Adrenal gland (tissue), 12 donors: ENCODE measurements around the gene ABCG8. TPM values are rescaled to one million over a fixed set of nuclear protein-coding genes. Genes with fewer than 3 reads are reported as not detected.
"Not testable (repeated sequence)": the region's sequence is repeated elsewhere in the genome, so short reads cannot be mapped to it uniquely, and the experiment has no call there.

Experiments
- DNase-seq, 7 donors: peaks; one replicate each; pipeline ENCODE4 v3.0.0-alpha.2; 2019 to 2020
- H3K27ac ChIP-seq, 5 donors: fragments of 200-600 bp; sonication (generic) in 4 of 5; 1 replicate in 3 of 5; 2 replicates in 2 of 5; pipeline versions ENCODE4 v1.5.1 to v1.8.0; 2016 to 2020; ENCODE audit warnings: mild to moderate bottlenecking in 1 of 5
- H3K27me3 ChIP-seq: fragments of 200-600 bp; 2 replicates; pipeline ENCODE4 v1.8.0; 2021
- H3K36me3 ChIP-seq, 2 donors: fragments of 200-600 bp; replicated peaks in 1 of 2; 1 replicate in 1 of 2; 2 replicates in 1 of 2; pipeline versions ENCODE4 v1.5.1 to v1.8.0; 2018 to 2022
- H3K4me1 ChIP-seq, 2 donors: fragments of 200-600 bp; replicated peaks in 1 of 2; 1 replicate in 1 of 2; 2 replicates in 1 of 2; pipeline versions ENCODE4 v1.5.1 to v1.8.0; 2018 to 2021
- H3K4me3 ChIP-seq, 4 donors: fragments of 200-600 bp; sonication (generic) in 3 of 4; one replicate each; pipeline ENCODE4 v1.5.1; 2016 to 2018
- H3K9me3 ChIP-seq, 3 donors: fragments of 200-600 bp; sonication (generic) in 1 of 3; replicated peaks in 1 of 3; 1 replicate in 2 of 3; 2 replicates in 1 of 3; pipeline versions ENCODE4 v1.5.1 to v1.8.0; 2016 to 2021
- CTCF ChIP-seq, 6 experiments: fragments of 450-650 bp in 4 of 6; fragments of 200-600 bp in 2 of 6; sonication (generic) in 1 of 6; IDR thresholded peaks; 1 replicate in 5 of 6; 2 replicates in 1 of 6; pipeline versions ENCODE4 v1.5.1 to v1.8.0; 2016 to 2021; ENCODE audit warnings: antibody characterized with exemption in 6 of 6, mild to moderate bottlenecking in 2 of 6, moderate library complexity in 1 of 6
- POLR2A ChIP-seq, 2 donors: fragments of 450-650 bp; IDR thresholded peaks; one replicate each; pipeline ENCODE4 v1.6.1; 2017; ENCODE audit warnings: antibody characterized with exemption in 2 of 2, mild to moderate bottlenecking in 2 of 2, moderate library complexity in 1 of 2
- WGBS, 4 donors: extraction: QIAGEN DNeasy Blood & Tissue Kit in 2 of 4; methylation state at CpG; one replicate each; pipeline versions ENCODE4 v1.1.5 to v1.1.7; 2013 to 2017; 5-methylcytosine and 5-hydroxymethylcytosine counted together
- intact Hi-C, 2 donors: fragments of 100-400 bp; cut with DNase I; formaldehyde crosslinking; loops; one replicate each; pipeline versions ENCODE4 v1.14.1 to v1.15.0; 2022 to 2023
- polyA plus RNA-seq, 3 donors: library from polyadenylated mRNA; stranded (reverse); fragments of 200-250 nt in 2 of 3; fragments of 350-450 nt in 1 of 3; fragmentation: Illumina TruSeq in 1 of 3; extraction: RNeasy Lipid Tissue Mini Kit (QIAGEN cat#74804) in 1 of 3; gene quantifications; one replicate each; pipeline ENCODE4 v1.2.3, GENCODE V29; 2013 to 2014
- total RNA-seq, 9 donors: library from RNA; depleted of rRNA in 4 of 9; stranded (reverse); fragments of >200 nt in 4 of 9; fragments of 120-200 nt in 1 of 9; fragmentation: NEBNext Ultra II Directional in 1 of 9; extraction: Animal tissue kit (Norgen Biotek cat#: 25700) in 1 of 9; gene quantifications; one replicate each; pipeline versions ENCODE4 v1.1.0 to v1.2.4, GENCODE V29; 2013 to 2023
- donor health status: healthy with polysubstance abuse.
- donor health status: Bipolar disorder and iron deficiency.
- donor health status: DM: yes; HTN: yes; CAD: no.
- donor health status: DM: no; HTN: no; CAD: no.
- donor health status: DM: no; HTN: no; CAD: no.
- donor health status: DM: yes; HTN: yes; CAD: no.

Gene ABCG8
- total and polyA plus RNA-seq, 12 donors = 0.03 to 0.44 (median 0.15) TPM; not detected in 4

GRCh38 chr2:43905871-43906270 lies 67.1 kb downstream of the ABCG8 start:
- H3K36me3 ChIP-seq = peaks cover 0 to 15% of the 10 kb centered on the region in 2 donors
- DNase-seq = no peak
- no peaks in the 10 kb centered on the region for H3K9me3 ChIP-seq
- H3K4me3 ChIP-seq = no peak overlapping the region
- no peaks in the 10 kb centered on the region for H3K4me1 ChIP-seq
- WGBS, 4 donors = 90 to 94% (median 91%) methylated on average over 5 of the region's 5 CpGs
- no peak overlapping the region for H3K27ac ChIP-seq
- intact Hi-C loops = no loop called here
- H3K27me3 ChIP-seq = no peaks in the 10 kb centered on the region
- no peak for TF ChIP-seq POLR2A (IDR thresholded peaks at IDR 0.05)

GRCh38 chr2:43906448-43907109 lies 67.8 kb downstream of the ABCG8 start:
- 94 to 97% (median 95%) methylated on average over 6 of the region's 6 CpGs for WGBS, 4 donors
- H3K4me1 ChIP-seq = no peaks in the 10 kb centered on the region
- H3K27me3 ChIP-seq = no peaks in the 10 kb centered on the region
- no peak overlapping the region for H3K27ac ChIP-seq
- peaks cover 0 to 15% of the 10 kb centered on the region in 2 donors for H3K36me3 ChIP-seq
- H3K9me3 ChIP-seq = no peaks in the 10 kb centered on the region
- intact Hi-C loops = no loop called here
- no peak for DNase-seq
- TF ChIP-seq CTCF (IDR thresholded peaks at IDR 0.05) (no peak), POLR2A (IDR thresholded peaks at IDR 0.05) (no peak)
- no peak overlapping the region for H3K4me3 ChIP-seq

DNA sequence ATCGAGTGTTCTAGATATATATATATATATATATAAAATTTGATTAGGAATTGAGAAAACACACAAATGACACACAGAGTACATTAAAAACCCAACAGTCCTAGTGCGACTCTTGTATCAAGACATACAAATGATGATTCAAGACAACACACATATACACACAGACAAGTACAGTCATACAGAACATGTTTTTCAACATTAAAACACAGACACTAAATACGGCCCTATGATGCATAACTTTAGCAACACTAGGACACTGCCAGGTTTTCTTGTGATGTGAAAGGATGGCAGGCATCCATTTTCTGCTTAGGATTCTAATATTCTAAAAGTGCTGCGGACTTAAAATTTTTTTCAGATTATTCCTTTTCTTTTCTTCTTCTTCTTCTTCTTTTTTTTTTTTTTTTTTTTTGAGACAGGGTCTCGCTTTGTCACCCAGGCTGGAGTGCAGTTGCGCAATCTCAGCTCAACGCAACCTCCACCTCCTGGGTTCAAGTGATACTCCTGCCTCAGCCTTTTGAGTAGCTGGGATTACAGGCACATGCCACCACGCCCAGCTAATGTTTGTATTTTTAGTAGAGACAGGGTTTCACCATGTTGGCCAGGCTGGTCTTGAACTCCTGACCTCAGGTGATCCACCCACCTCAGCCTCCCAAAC lies 72.5 kb downstream of the ABCG8 start:
- 90 to 96% (median 94%) methylated on average over 8 of the region's 8 CpGs for WGBS, 4 donors
- peaks cover 0 to 15% of the 10 kb centered on the region in 2 donors for H3K36me3 ChIP-seq
- H3K9me3 ChIP-seq, H3K27ac ChIP-seq, H3K4me3 ChIP-seq, H3K4me1 ChIP-seq, H3K27me3 ChIP-seq, DNase-seq, intact Hi-C loops: not testable (repeated sequence)

DNA sequence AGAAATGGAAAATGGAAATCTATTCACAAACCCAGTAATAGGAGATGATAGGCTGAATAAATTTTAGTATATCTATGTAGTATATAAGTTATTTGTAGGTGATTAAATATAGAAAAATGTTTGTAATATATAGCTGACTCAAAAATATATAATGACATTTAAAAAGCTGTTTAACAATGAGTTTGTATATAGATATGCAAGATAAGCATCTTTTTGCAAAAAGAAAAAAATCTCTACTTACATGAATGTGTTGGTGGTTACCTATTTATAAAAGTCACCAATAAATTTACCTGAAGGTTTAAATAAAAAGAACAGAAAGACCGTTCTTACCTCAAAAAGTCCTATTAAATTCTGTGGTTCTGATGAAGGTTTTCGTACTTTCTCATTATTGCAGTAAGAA lies 85.7 kb downstream of the ABCG8 start:
- H3K36me3 ChIP-seq = peaks cover 0 to 18% of the 10 kb centered on the region in 2 donors
- H3K27me3 ChIP-seq = no peaks in the 10 kb centered on the region
- peaks cover 0 to 12% of the 10 kb centered on the region in 2 donors for H3K4me1 ChIP-seq
- H3K4me3 ChIP-seq = no peak overlapping the region
- intact Hi-C loops = no loop called here
- TF ChIP-seq CTCF (IDR thresholded peaks at IDR 0.05) = no peak
- TF ChIP-seq POLR2A (IDR thresholded peaks at IDR 0.05) = no peak
- no peak for DNase-seq
- no peak overlapping the region for H3K27ac ChIP-seq
- peaks cover 0 to 6% (median 0%) of the 10 kb centered on the region in 3 donors for H3K9me3 ChIP-seq
- WGBS, 4 donors = 97 to 100% (median 99%) methylated on average over 2 of the region's 2 CpGs

- Histone ChIP-seq H3K27ac (no peak overlapping the region), H3K9me3 (peaks cover 0 to 6% (median 0%) of the 10 kb centered on the region in 3 donors), H3K27me3 (no peaks in the 10 kb centered on the region), H3K4me1 (peaks cover 0 to 12% of the 10 kb centered on the region in 2 donors), H3K4me3 (no peak overlapping the region), H3K36me3 (peaks cover 0 to 18% of the 10 kb centered on the region in 2 donors)
- 95 to 99% (median 97%) methylated on average over 4 of the region's 4 CpGs for WGBS, 4 donors
- intact Hi-C loops = no loop called here
- no peak for TF ChIP-seq CTCF (IDR thresholded peaks at IDR 0.05)
- no peak for DNase-seq
Observed at GRCh38 chr2:43925431-43925830, 86.7 kb downstream of the ABCG8 start.
